IPS-18a (cell line): Measurements from ENCODE around the gene ATP5F1D.

Source experiments
- H3K27ac ChIP-seq: one replicate; pipeline ENCODE4 v1.5.1; 2013; ENCODE audit warnings: low read length
- H3K27me3 ChIP-seq: one replicate; pipeline ENCODE4 v1.6.1; 2013; ENCODE audit warnings: mild to moderate bottlenecking, low read length; ENCODE audit not compliant: control insufficient read depth, insufficient read depth
- H3K36me3 ChIP-seq: one replicate; pipeline ENCODE4 v1.6.1; 2013; ENCODE audit warnings: low read depth, low read length; ENCODE audit not compliant: control insufficient read depth
- H3K4me1 ChIP-seq: one replicate; pipeline ENCODE4 v1.6.1; 2013; ENCODE audit warnings: low read depth, low read length; ENCODE audit not compliant: control insufficient read depth
- H3K4me3 ChIP-seq: one replicate; pipeline ENCODE4 v1.5.1; 2013; ENCODE audit warnings: low read length
- H3K9ac ChIP-seq: one replicate; pipeline ENCODE4 v1.6.1; 2013; ENCODE audit warnings: mild to moderate bottlenecking, low read length, moderate library complexity
- H3K9me3 ChIP-seq: one replicate; pipeline ENCODE4 v1.6.1; 2013; ENCODE audit warnings: low read depth, low read length; ENCODE audit not compliant: control insufficient read depth

The ATP5F1D gene

GRCh38 chr19:1223018-1223855 lies 18.3 kb upstream of the ATP5F1D start:
- no peaks in the 10 kb centered on the region for H3K36me3 ChIP-seq
- H3K9ac ChIP-seq, result no peak overlapping the region
- no peaks in the 10 kb centered on the region for H3K9me3 ChIP-seq
- H3K27ac ChIP-seq, result no peak overlapping the region
- no peak overlapping the region for H3K4me3 ChIP-seq
- H3K4me1 ChIP-seq, result no peaks in the 10 kb centered on the region
- no peaks in the 10 kb centered on the region for H3K27me3 ChIP-seq

GRCh38 chr19:1224047-1224825 lies 17.3 kb upstream of the ATP5F1D start:
- H3K4me3 ChIP-seq, result no peak overlapping the region
- no peak overlapping the region for H3K9ac ChIP-seq
- no peaks in the 10 kb centered on the region for H3K36me3 ChIP-seq

GRCh38 chr19:1224847-1225246 lies 16.7 kb upstream of the ATP5F1D start:
- no peak overlapping the region for H3K27ac ChIP-seq
- no peak overlapping the region for H3K4me3 ChIP-seq

More at GRCh38 chr19:1224047-1224825, 17.3 kb upstream of the ATP5F1D start:
- H3K27ac ChIP-seq, result no peak overlapping the region
- no peaks in the 10 kb centered on the region for H3K27me3 ChIP-seq
- H3K4me1 ChIP-seq, result no peaks in the 10 kb centered on the region
- H3K9me3 ChIP-seq, result no peaks in the 10 kb centered on the region

GRCh38 chr19:1225440-1226226 lies 15.9 kb upstream of the ATP5F1D start:
- Histone ChIP-seq H3K9me3 (no peaks in the 10 kb centered on the region), H3K4me1 (no peaks in the 10 kb centered on the region), H3K27ac (no peak overlapping the region), H3K36me3 (no peaks in the 10 kb centered on the region), H3K9ac (no peak overlapping the region), H3K4me3 (no peak overlapping the region), H3K27me3 (no peaks in the 10 kb centered on the region)

More at GRCh38 chr19:1224847-1225246, 16.7 kb upstream of the ATP5F1D start:
- no peaks in the 10 kb centered on the region for H3K4me1 ChIP-seq
- no peaks in the 10 kb centered on the region for H3K27me3 ChIP-seq
- no peaks in the 10 kb centered on the region for H3K9me3 ChIP-seq
- H3K36me3 ChIP-seq, result no peaks in the 10 kb centered on the region
- H3K9ac ChIP-seq, result no peak overlapping the region

GRCh38 chr19:1226227-1226518 lies 15.4 kb upstream of the ATP5F1D start:
- Histone ChIP-seq H3K4me1 (no peaks in the 10 kb centered on the region), H3K36me3 (no peaks in the 10 kb centered on the region), H3K27ac (no peak overlapping the region), H3K9ac (no peak overlapping the region), H3K9me3 (no peaks in the 10 kb centered on the region), H3K4me3 (no peak overlapping the region), H3K27me3 (no peaks in the 10 kb centered on the region)

GRCh38 chr19:1226522-1227303 lies 14.8 kb upstream of the ATP5F1D start:
- no peaks in the 10 kb centered on the region for H3K36me3 ChIP-seq
- no peaks in the 10 kb centered on the region for H3K4me1 ChIP-seq
- no peak overlapping the region for H3K4me3 ChIP-seq
- no peak overlapping the region for H3K9ac ChIP-seq
- no peaks in the 10 kb centered on the region for H3K27me3 ChIP-seq
- H3K27ac ChIP-seq, result no peak overlapping the region
- H3K9me3 ChIP-seq, result no peaks in the 10 kb centered on the region

- Histone ChIP-seq H3K27me3 (no peaks in the 10 kb centered on the region), H3K4me1 (no peaks in the 10 kb centered on the region), H3K36me3 (no peaks in the 10 kb centered on the region), H3K27ac (no peak overlapping the region), H3K4me3 (no peak overlapping the region), H3K9me3 (no peaks in the 10 kb centered on the region), H3K9ac (no peak overlapping the region)
These were observed 14.1 kb upstream of the ATP5F1D start for GRCh38 chr19:1227304-1228054.

- no peaks in the 10 kb centered on the region for H3K4me1 ChIP-seq
- H3K9ac ChIP-seq, result no peak overlapping the region
- H3K4me3 ChIP-seq, result no peak overlapping the region
- no peaks in the 10 kb centered on the region for H3K27me3 ChIP-seq
- no peak overlapping the region for H3K27ac ChIP-seq
- no peaks in the 10 kb centered on the region for H3K36me3 ChIP-seq
- H3K9me3 ChIP-seq, result no peaks in the 10 kb centered on the region
These were observed 13.2 kb upstream of the ATP5F1D start for GRCh38 chr19:1228161-1228957.

- H3K27me3 ChIP-seq, result no peaks in the 10 kb centered on the region
- no peak overlapping the region for H3K9ac ChIP-seq
- H3K4me1 ChIP-seq, result no peaks in the 10 kb centered on the region
- no peak overlapping the region for H3K4me3 ChIP-seq
- no peaks in the 10 kb centered on the region for H3K9me3 ChIP-seq
- H3K27ac ChIP-seq, result no peak overlapping the region
- H3K36me3 ChIP-seq, result peaks cover 7% of the 10 kb centered on the region
These were observed 12.3 kb upstream of the ATP5F1D start for GRCh38 chr19:1229056-1229923.
